Breast epithelium (tissue), 4 donors: ENCODE data around the gene RRP9. TPM values are rescaled to one million over a fixed set of nuclear protein-coding genes. Genes with fewer than 3 reads are reported as not detected.

Experiments
- DNase-seq, 2 donors: peaks; one replicate each; pipeline ENCODE4 v3.0.0-alpha.2; 2019; ENCODE audit warnings: low spot score in 2 of 2
- H3K27ac ChIP-seq, 2 donors: fragments of 200-600 bp; sonication (generic) in 1 of 2; one replicate each; pipeline ENCODE4 v1.5.1; 2016 to 2019; ENCODE audit warnings: mild to moderate bottlenecking in 1 of 2
- H3K27me3 ChIP-seq, 2 donors: fragments of 200-600 bp; sonication (generic) in 1 of 2; one replicate each; pipeline versions ENCODE4 v1.5.1 to v1.6.0; 2017 to 2019; ENCODE audit warnings: control low read depth in 1 of 2, mild to moderate bottlenecking in 1 of 2
- H3K36me3 ChIP-seq: fragments of 200-600 bp; one replicate; pipeline ENCODE4 v1.5.1; 2019
- H3K4me1 ChIP-seq, 2 donors: fragments of 200-600 bp; sonication (generic); one replicate each; pipeline ENCODE4 v1.5.1; 2016 to 2019; ENCODE audit warnings: control low read depth in 1 of 2
- H3K4me3 ChIP-seq, 3 donors: fragments of 200-600 bp; sonication (generic); 1 replicate in 2 of 3; 2 replicates in 1 of 3; pipeline ENCODE4 v1.5.1; 2016 to 2019; ENCODE audit warnings: mild to moderate bottlenecking in 3 of 3, moderate library complexity in 2 of 3
- H3K9me3 ChIP-seq, 2 donors: fragments of 200-600 bp; sonication (generic) in 1 of 2; one replicate each; pipeline ENCODE4 v1.5.1; 2016 to 2019; ENCODE audit warnings: control low read depth in 1 of 2
- POLR2A ChIP-seq: fragments of 450-650 bp; IDR thresholded peaks from one replicate; pipeline ENCODE4 v1.6.1; 2016; ENCODE audit warnings: antibody characterized with exemption, mild to moderate bottlenecking, moderate library complexity
- POLR2AphosphoS5 ChIP-seq, 3 donors: sonication (generic); formaldehyde crosslinking; IDR thresholded peaks; one replicate each; pipeline ENCODE4 v1.6.1; 2017; ENCODE audit warnings: antibody characterized with exemption in 3 of 3
- intact Hi-C: fragments of 100-400 bp; cut with DNase I; formaldehyde crosslinking; loops from one replicate; pipeline ENCODE4 v1.15.1; 2023; ENCODE audit warnings: low total_unique reads
- total RNA-seq, 3 donors: library from RNA; depleted of rRNA; stranded (reverse); fragments of >200 nt; gene quantifications; one replicate each; pipeline ENCODE4 v1.1.0, GENCODE V29; 2016
- TF ChIP-seq, protein P1 (sequence below), 3 donors: fragments of 450-650 bp; IDR thresholded peaks; one replicate each; pipeline ENCODE4 v1.5.1; 2016 to 2017; ENCODE audit warnings: antibody characterized with exemption in 3 of 3, mild to moderate bottlenecking in 3 of 3, moderate library complexity in 3 of 3

Gene RRP9
- total RNA-seq, 3 donors from 2014 or later = 23.1 to 24.6 (median 23.8) TPM

- TF ChIP-seq, protein P1, sequence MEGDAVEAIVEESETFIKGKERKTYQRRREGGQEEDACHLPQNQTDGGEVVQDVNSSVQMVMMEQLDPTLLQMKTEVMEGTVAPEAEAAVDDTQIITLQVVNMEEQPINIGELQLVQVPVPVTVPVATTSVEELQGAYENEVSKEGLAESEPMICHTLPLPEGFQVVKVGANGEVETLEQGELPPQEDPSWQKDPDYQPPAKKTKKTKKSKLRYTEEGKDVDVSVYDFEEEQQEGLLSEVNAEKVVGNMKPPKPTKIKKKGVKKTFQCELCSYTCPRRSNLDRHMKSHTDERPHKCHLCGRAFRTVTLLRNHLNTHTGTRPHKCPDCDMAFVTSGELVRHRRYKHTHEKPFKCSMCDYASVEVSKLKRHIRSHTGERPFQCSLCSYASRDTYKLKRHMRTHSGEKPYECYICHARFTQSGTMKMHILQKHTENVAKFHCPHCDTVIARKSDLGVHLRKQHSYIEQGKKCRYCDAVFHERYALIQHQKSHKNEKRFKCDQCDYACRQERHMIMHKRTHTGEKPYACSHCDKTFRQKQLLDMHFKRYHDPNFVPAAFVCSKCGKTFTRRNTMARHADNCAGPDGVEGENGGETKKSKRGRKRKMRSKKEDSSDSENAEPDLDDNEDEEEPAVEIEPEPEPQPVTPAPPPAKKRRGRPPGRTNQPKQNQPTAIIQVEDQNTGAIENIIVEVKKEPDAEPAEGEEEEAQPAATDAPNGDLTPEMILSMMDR (IDR thresholded peaks at IDR 0.05) = no peak
- TF ChIP-seq POLR2AphosphoS5 (IDR thresholded peaks at IDR 0.05) (no peak), POLR2A (no peak)
- peaks cover 16 to 20% of the 10 kb centered on the region in 2 donors for H3K4me1 ChIP-seq
- intact Hi-C loops = no loop called here
Measured at GRCh38 chr3:51971350-51971749, 29.6 kb upstream of the RRP9 start.

DNA sequence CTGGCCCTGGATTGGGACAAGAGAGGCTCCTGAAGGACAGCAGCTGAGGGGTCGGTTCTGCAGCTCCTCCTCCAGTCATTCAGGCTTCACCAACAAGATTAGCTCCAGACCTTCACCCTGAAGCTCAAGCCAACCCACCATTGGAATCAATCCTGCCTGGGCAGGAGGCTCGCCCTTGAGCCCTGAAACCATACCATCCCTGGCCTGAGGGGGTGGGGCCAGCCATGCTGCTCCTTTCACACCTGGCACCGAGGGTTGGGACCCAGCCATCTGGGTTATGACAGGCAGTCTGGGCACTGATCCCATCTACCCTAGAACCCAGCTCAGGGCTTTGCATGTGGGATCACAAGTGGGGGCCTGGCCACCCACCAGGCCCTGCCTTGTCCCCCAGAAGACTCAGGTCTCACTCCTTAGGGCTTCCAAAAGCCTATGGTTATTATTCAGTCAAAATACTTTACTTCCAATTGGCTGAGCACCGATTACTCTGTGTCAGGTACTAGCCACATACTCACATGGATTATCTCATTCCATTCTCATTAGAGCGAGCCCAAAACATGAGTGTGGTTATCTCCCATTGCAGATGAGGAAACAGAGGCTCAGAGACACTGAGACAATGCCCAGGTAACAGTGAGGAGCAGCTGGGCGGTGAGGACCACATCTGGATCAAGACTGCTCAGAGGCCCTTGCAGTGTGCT is 29.0 kb upstream of the RRP9 start:
- Histone ChIP-seq H3K4me1 (peaks cover 22 to 26% of the 10 kb centered on the region in 2 donors), H3K27ac (peak overlapping the region; percentile 29 to 61), H3K27me3 (no peaks in the 10 kb centered on the region), H3K4me3 (no peak overlapping the region), H3K9me3 (no peaks in the 10 kb centered on the region), H3K36me3 (no peaks in the 10 kb centered on the region)
- TF ChIP-seq, protein P1 (IDR thresholded peaks at IDR 0.05) = no peak
- TF ChIP-seq POLR2AphosphoS5 (IDR thresholded peaks at IDR 0.05) (no peak), POLR2A (no peak)
- intact Hi-C loops = no loop called here
- no peak for DNase-seq

More at GRCh38 chr3:51971350-51971749, 29.6 kb upstream of the RRP9 start:
- no peak for DNase-seq
- Histone ChIP-seq H3K4me3 (no peak overlapping the region), H3K9me3 (no peaks in the 10 kb centered on the region), H3K27ac (peak overlapping the region; percentile 29 to 61), H3K36me3 (no peaks in the 10 kb centered on the region), H3K27me3 (no peaks in the 10 kb centered on the region)

DNA sequence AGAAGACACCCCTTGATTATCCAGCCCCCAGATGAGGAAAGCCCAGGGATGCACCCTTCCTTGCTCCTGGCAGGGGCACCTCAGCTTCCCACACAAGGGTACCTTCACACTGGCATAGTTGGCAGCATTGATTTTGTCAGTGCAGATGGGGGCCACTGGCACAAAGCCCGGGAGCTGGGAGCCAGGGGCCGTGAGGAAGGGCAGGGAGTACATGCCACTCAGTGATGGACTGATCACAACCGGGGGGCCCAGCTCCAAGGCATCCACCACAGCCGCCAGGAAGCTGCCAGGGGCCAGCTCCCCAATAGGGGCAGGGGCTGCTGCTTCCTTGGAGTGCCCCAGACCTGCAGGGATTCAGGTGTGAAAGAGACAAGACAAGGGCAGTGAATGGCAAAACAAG is 28.1 kb upstream of the RRP9 start:
- H3K4me1 ChIP-seq = peaks cover 22 to 27% of the 10 kb centered on the region in 2 donors
- TF ChIP-seq POLR2AphosphoS5 (IDR thresholded peaks at IDR 0.05) (no peak), POLR2A (no peak)
- TF ChIP-seq, protein P1 (IDR thresholded peaks at IDR 0.05) = no peak
- H3K9me3 ChIP-seq = no peaks in the 10 kb centered on the region
- intact Hi-C loops = no loop called here
- H3K27ac ChIP-seq = no peak overlapping the region
- H3K27me3 ChIP-seq = no peaks in the 10 kb centered on the region
- H3K4me3 ChIP-seq = no peak overlapping the region
- DNase-seq = no peak
- H3K36me3 ChIP-seq = no peaks in the 10 kb centered on the region

DNA sequence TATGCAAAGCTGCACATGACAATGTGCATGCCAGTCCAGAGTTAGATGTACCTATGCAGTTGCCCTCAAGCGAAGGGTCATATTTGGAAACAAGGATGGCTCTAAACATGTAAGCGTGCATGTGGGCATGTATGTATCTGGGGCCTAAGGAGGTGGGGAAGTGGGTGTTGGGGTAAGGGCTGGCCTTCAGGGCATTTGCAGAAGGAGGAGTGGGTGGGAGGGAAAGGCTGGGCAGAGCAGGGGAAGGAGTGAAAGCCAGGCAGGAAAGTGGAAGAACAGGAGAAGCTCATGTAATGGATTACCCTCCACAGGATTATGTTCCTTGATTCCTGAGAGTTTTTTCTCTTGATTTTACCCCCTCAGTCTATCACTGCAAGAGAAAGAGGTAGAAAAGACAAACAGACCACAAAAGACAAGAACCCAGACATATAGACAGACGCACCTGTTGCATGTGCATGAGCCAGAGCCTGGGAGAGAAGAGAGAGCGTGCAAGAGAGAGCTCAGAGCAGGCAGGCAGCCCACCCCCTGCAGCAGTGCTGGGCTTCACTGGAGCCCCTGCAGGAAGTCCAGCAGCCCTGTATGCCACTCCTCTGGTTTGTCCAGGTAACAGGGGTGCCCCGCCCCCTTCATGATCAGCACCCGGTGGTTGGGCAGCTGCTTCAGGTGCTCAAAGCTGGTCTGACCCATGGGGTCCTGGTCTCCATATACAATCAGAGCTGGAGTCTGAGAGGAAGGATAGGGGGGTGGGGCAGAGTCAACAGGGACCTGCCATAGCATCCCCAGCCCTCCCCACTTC is 27.4 kb upstream of the RRP9 start:
- H3K4me1 ChIP-seq = peaks cover 16 to 20% of the 10 kb centered on the region in 2 donors
- intact Hi-C loops = no loop called here
- DNase-seq = no peak
- H3K36me3 ChIP-seq = no peaks in the 10 kb centered on the region
- no peak for TF ChIP-seq POLR2AphosphoS5 (IDR thresholded peaks at IDR 0.05)
- TF ChIP-seq POLR2A = no peak
- TF ChIP-seq, protein P1 (IDR thresholded peaks at IDR 0.05) = no peak
- no peak overlapping the region for H3K4me3 ChIP-seq
- no peaks in the 10 kb centered on the region for H3K9me3 ChIP-seq
- H3K27ac ChIP-seq = peak overlapping the region in 1 of 2 donors; percentile 19
- no peaks in the 10 kb centered on the region for H3K27me3 ChIP-seq

DNA sequence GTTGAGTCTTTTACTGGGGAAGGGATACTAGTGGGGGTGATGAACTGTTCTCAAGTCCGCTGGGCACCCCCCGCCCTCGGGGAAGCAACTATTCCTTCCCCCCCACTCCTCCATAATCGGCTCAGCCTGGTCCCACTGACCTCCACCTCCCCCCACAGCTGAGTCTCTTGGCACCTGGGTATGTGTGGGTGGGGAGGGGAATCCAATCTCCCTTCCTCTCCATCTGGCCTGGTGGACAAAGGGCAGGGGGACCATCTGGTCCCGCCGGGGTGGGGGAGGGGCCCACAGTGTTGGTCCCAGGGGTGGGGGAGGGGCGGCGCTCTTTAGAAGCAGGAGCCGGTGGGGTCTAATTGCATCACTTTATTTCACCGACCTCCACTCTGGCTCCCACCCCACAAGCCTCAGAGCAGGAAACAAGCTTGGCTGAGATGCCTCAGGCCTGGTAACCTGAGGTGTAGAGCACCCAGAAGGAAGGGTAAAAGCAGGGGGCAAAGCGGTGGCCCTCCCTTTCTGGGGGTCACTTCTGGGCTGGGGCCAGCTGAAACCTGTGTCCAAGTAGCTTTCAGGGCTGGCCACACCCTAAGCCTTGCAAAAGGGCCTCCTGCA is 26.6 kb upstream of the RRP9 start:
- intact Hi-C loops = no loop called here
- Histone ChIP-seq H3K9me3 (no peaks in the 10 kb centered on the region), H3K27ac (peak overlapping the region; percentile 92 to 97), H3K36me3 (no peaks in the 10 kb centered on the region), H3K27me3 (no peaks in the 10 kb centered on the region), H3K4me3 (peak overlapping the region; percentile 63 to 92 (median 74)), H3K4me1 (peaks cover 15 to 20% of the 10 kb centered on the region in 2 donors)
- TF ChIP-seq, protein P1 (IDR thresholded peaks at IDR 0.05) = no peak
- no peak for DNase-seq
